ENCODE data around the gene APOL1.
"Not testable (repeated sequence)": the region's sequence is repeated elsewhere in the genome, so short reads cannot be mapped to it uniquely, and the experiment has no call there.

APOL1 gene

GRCh38 chr22:36290391-36291075 lies 37.6 kb downstream of the APOL1 start:
- H3K4me3 ChIP-seq (ENCODE audit: low read depth, low read length) = not testable (repeated sequence)

- H3K4me3 ChIP-seq (ENCODE audit: low read depth, low read length) = no peak overlapping the region
Measured at GRCh38 chr22:36291831-36292740, 39.2 kb downstream of the APOL1 start.

GRCh38 chr22:36292823-36293530 lies 40.0 kb downstream of the APOL1 start:
- H3K4me3 ChIP-seq (ENCODE audit: low read depth, low read length) = no peak overlapping the region

- H3K4me3 ChIP-seq (ENCODE audit: low read depth, low read length) = no peak overlapping the region
Measured at GRCh38 chr22:36293606-36294292, 40.8 kb downstream of the APOL1 start.

- no peak overlapping the region for H3K4me3 ChIP-seq (ENCODE audit: low read depth, low read length)
Measured at GRCh38 chr22:36294293-36294620, 41.3 kb downstream of the APOL1 start.

- H3K4me3 ChIP-seq (ENCODE audit: low read depth, low read length) = no peak overlapping the region
Measured at GRCh38 chr22:36294801-36295200, 41.9 kb downstream of the APOL1 start.

GRCh38 chr22:36295247-36295646 lies 42.3 kb downstream of the APOL1 start:
- H3K4me3 ChIP-seq (ENCODE audit: low read depth, low read length) = no peak overlapping the region

GRCh38 chr22:36296690-36297089 lies 43.8 kb downstream of the APOL1 start:
- no peak overlapping the region for H3K4me3 ChIP-seq (ENCODE audit: low read depth, low read length)

- no peak overlapping the region for H3K4me3 ChIP-seq (ENCODE audit: low read depth, low read length)
Measured at GRCh38 chr22:36297568-36297967, 44.6 kb downstream of the APOL1 start.

GRCh38 chr22:36298118-36298517 lies 45.2 kb downstream of the APOL1 start:
- H3K4me3 ChIP-seq (ENCODE audit: low read depth, low read length) = no peak overlapping the region

- H3K4me3 ChIP-seq (ENCODE audit: low read depth, low read length) = no peak overlapping the region
Measured at GRCh38 chr22:36298601-36299000, 45.7 kb downstream of the APOL1 start.

- H3K4me3 ChIP-seq (ENCODE audit: low read depth, low read length) = no peak overlapping the region
Measured at GRCh38 chr22:36299295-36299694, 46.4 kb downstream of the APOL1 start.

GRCh38 chr22:36299911-36300310 lies 47.0 kb downstream of the APOL1 start:
- no peak overlapping the region for H3K4me3 ChIP-seq (ENCODE audit: low read depth, low read length)

GRCh38 chr22:36300396-36301212 lies 47.7 kb downstream of the APOL1 start:
- H3K4me3 ChIP-seq (ENCODE audit: low read depth, low read length) = no peak overlapping the region

- H3K4me3 ChIP-seq (ENCODE audit: low read depth, low read length) = no peak overlapping the region
Measured at GRCh38 chr22:36301384-36301828, 48.5 kb downstream of the APOL1 start.

GRCh38 chr22:36301851-36302250 lies 48.9 kb downstream of the APOL1 start:
- no peak overlapping the region for H3K4me3 ChIP-seq (ENCODE audit: low read depth, low read length)

- H3K4me3 ChIP-seq (ENCODE audit: low read depth, low read length) = no peak overlapping the region
Measured at GRCh38 chr22:36302439-36303114, 49.6 kb downstream of the APOL1 start.

- H3K4me3 ChIP-seq (ENCODE audit: low read depth, low read length) = no peak overlapping the region
Measured at GRCh38 chr22:36303115-36303467, 50.2 kb downstream of the APOL1 start.

GRCh38 chr22:36303874-36304273 lies 50.9 kb downstream of the APOL1 start:
- no peak overlapping the region for H3K4me3 ChIP-seq (ENCODE audit: low read depth, low read length)

GRCh38 chr22:36304429-36304828 lies 51.5 kb downstream of the APOL1 start:
- no peak overlapping the region for H3K4me3 ChIP-seq (ENCODE audit: low read depth, low read length)
